Central memory CD4-positive, alpha-beta T cell (primary cell): Measurements from ENCODE around the gene EDEM3.
"Not testable (repeated sequence)": the region's sequence is repeated elsewhere in the genome, so short reads cannot be mapped to it uniquely, and the experiment has no call there.

Experiments
- DNase-seq: peaks from one replicate; pipeline ENCODE4 v3.0.0; 2022

The EDEM3 gene

DNA sequence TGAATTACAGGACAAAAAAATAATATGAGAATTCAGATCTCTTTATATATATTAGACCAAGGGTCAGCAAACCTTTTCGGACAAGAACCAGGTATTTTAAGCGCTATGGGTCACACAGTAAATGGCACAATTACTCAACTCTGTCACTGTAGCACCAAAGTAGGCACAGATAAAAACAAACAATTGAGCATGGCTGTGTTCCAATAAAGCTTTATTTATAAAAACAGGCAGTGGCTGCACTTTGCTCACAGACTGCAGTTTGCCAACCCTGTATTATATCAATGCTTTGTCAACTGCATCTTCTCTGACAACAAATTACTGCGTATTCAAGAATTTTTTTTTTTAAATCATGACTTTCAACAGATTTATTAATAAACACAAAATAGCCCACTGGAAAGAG, 29.8 kb downstream of the EDEM3 start:
- DNase-seq = no peak

DNA sequence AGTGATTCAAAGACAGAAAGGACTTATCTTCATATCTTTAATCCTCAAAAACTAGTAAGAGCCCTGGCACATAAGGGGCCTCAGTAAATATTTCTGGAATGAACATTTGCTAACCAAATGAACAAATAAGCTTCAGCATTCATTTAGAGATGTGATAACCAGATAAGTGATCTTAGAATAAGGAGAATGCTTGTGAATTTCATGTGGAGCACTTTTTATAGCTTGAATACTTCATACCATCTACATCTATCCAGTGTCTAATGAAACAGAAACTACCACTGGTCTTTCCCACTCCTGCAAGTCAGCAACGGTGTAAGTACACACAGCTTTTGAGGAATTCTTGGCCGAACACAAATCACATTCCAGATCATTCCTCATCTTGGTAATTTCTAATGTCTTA, 38.5 kb downstream of the EDEM3 start:
- DNase-seq = no peak

DNA sequence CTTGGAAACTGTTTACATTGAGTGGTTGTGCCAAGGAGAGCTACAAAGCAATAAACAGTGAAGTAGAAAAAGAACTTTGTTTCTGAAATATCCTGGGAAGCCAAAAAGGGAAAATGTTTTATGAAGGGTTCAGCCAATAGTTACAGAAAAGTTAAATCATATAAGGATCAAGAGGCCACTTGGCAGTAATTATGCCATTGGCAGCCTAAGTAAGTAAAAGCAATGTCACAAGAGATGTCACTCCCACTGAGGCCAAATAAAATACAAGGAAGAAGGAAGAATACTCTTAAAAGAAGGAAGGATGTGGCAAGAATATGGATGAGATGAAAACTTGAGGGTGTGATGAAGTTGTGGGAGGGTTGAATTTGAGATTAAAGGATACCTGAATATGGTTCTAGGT, 45.2 kb downstream of the EDEM3 start:
- DNase-seq = no peak

DNA sequence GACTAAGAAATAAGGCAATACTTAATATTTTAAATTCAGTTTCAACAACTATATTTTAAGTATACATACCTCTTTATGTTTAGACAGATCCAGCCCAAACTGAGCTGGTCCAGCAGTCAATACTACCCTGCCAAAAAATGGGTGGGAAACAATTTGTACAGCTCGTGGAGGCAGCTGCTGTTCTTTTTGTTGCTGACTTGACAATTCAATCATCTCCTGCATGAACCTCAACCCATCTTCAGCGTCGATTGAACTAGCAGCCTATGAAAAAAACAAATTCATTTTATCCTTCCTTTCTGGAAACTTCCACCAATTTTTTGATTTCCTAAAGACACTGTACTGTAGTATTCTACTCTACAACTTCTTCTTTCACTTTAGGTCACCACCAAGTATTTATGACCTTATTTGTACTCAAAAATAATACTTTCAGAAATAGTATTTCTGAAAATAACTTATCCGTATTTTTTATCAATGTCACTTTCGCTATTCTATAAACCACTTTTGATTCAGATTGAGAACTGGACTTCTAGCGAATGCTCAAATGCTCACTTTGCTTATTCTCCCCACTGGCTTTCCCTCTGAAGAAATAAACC, 46.5 kb downstream of the EDEM3 start:
- no peak for DNase-seq

DNA sequence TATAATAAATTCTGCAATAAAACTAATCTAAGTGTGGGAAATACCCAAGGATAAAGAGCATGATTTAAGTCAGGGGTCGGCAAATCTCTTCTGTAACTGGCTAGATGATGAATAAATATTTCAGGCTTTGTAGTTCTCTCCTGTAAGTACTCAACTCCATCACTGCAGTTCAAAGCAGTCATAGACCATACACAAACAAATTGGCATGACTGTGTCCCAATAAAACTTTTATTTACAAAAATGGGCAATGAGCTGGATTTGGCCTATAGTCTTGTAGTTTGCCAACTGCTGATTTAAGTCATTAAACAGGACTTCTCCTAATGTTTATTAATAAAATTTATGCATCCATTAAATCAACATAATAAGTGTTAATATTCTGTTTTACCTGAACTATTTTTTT, 49.4 kb downstream of the EDEM3 start:
- DNase-seq = no peak

- no peak for DNase-seq
These were observed 52.8 kb downstream of the EDEM3 start for GRCh38 chr1:184701816-184702215.

DNA sequence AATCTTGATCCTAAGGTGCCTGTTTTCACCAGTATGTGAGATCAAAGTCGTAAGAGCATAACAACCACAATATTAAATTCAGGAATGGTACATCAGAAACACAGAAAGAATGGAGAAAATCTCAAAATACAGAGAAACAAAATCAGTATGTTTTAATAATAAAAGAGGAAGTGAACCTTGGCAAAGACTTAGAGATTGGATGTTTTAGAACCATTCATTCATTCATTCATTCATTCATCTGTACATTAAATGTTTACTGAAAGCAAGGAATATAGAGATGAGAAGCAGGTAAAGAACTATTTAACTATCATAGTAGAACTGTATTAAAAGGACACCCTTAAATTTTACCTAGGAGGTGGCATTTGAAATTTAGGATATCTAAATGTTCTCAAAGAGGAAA, 55.7 kb downstream of the EDEM3 start:
- no peak for DNase-seq

GRCh38 chr1:184698016-184698415, 56.6 kb downstream of the EDEM3 start:
- DNase-seq = no peak

DNA sequence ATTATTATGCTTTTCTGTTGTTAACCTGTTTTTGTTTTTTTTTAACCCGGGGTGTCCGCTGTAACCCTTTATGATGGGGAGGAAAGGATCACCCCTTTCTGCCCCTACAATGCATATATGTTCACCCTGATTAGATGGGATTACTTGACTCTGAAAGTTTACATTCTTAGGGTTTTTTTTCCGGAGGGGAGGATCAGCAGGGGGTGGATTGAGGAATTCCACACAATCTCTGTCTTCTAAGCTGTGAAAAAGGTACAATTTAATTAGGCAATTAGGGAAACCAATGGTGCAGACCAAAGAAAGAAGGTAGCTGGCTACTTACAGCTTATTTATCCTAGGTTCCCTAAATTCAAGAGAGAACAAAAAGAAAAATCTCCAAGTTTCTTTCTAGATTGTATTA, 58.3 kb downstream of the EDEM3 start:
- no peak for DNase-seq

DNA sequence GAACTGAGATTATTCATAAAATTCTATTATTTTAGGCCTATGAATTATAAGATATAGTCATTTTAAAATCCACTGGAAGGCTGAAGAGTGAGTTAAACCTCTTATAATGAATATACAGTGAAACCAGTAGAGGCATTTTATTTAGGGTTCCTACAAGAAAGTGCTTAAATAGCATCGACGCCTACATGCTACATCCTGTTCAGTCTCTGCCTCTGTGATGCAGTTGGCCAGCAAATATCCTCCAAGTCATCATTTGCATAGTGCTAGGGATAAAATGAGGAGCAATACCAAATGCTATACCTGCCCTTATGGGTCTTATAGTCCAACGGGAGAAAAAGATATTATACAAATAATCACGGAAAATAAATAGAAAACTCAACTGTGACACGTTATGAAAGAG, 59.6 kb downstream of the EDEM3 start:
- DNase-seq = no peak

GRCh38 chr1:184693011-184693410, 61.6 kb downstream of the EDEM3 start:
- DNase-seq = no peak

- no peak for DNase-seq
These were observed 62.8 kb downstream of the EDEM3 start for GRCh38 chr1:184691719-184692324.

DNA sequence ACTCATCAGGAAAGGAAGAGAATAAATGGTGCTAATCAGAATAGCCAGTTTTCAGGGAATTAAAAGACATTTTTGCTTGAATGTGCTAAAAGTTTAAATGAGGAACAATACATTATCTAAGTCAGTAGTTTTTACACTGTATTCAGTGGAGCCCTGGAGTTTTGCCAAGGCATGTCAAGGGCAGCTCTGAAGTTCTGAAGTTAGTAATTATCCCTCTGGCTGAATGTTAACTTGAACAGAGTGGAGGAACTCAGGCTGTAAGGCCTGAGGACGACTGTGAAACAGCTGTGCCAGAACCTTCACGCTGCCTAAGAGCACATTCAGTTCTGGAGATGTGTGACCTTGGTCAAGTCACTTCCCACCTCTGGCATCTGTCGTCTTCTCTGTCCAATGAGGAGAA, 68.1 kb downstream of the EDEM3 start:
- no peak for DNase-seq

GRCh38 chr1:184685116-184685515, 69.5 kb downstream of the EDEM3 start:
- DNase-seq = no peak

DNA sequence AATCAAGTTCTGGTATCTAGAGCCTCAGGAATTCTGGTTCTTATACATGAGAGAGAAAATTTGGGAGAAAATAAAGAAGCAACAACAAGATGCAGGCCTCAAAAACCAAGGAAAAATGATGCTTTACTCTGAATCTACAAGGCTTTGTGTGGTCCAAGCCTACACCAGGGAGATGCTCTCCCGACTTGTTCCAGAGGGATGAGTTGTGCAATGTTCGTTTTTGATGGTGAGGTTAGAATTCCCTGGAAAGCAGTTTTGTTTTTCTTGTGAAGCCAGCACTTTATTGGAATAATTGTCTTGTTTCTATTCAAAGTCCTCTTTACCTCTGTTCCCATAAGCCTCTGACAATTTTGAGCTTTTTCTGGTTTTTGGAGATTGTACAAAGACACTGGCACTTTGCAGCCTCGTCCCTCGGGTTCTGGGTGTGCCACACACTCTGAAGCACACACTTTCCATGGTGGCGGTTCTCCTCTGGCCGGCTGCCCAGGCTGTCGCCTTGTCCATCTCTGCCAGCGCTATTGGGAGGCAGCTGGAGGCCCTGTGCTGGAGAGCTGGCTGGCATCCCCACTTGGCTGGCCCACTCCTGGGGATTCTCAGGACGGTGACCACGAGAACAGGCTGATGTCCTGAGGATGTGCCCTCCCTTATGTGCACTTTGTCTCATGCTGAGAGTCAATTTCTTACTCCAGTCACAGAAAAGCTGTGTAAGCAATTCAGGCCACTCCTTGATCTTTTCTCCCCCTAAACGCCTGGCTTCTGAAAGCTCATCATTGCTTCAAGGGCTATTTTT, 70.2 kb downstream of the EDEM3 start:
- no peak for DNase-seq

- no peak for DNase-seq
These were observed 71.7 kb downstream of the EDEM3 start for GRCh38 chr1:184682956-184683355.

GRCh38 chr1:184680611-184681225, 73.9 kb downstream of the EDEM3 start:
- DNase-seq = not testable (repeated sequence)

DNA sequence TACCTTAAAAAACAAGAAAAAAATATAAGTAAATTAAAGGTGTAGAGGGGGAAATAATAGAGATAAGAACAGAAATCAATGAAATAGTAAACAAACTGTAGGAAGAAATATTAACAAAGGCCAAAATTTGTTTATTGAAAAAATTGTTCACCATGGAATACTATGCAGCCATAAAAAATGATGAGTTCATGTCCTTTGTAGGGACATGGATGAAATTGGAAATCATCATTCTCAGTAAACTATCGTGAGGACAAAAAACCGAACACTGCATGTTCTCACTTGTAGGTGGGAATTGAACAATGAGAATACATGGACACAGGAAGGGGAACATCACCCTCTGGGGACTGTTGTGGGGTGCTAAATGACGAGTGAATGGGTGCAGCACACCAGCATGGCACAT, 75.2 kb downstream of the EDEM3 start:
- not testable (repeated sequence) for DNase-seq

DNA sequence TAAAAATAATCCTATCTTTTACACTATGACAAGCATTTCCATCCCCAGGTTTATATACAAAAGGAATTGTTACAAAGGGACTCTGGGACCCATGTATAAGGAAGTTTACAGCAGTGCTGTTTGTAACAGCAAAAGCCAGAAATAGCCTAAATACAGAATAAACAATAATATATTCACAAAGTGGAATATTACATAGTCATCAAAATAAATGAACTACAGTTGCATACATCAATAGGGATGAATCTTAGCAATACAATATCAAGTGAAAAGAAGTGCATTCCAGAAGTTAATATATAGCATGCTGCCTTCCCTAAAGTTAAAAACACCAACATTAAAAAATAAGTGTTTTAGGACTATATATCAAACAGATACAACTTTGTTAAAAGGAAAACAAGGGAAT, 77.3 kb downstream of the EDEM3 start:
- no peak for DNase-seq

GRCh38 chr1:184673305-184673704, 81.4 kb downstream of the EDEM3 start:
- DNase-seq = no peak

DNA sequence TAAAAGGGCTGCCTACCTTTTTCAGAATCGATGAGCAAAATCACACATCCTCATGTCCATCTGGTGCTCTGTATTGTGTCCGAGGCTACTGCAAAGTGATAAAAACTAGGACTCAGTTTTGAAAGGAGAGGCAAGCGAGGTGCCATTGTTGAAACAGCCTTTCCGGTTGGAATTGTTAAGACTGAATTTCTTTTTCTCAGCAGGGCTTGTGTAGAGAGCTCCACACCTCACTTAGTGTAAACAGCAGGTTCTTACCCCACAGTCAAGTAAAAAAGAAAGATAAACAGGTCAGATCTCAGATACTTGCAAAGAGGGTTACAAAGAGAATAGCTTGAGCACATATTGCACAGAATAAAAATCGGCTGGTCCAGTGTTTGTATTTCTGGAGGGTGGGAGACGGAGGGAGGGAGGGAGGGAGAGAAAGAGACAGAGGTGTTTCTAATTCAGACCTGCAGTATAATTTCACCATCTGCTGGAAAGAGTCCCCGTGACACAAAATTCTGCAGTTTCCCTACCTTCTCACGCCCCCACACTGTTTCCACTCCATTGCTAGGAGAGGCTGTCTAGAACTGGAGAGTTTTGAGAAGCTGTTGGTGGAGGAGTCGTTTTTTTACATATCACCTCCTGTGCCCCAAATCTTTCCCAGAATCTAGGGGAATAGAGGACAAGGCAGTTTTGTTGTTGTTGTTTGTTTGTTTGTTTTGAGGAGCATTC, 82.5 kb downstream of the EDEM3 start:
- no peak for DNase-seq

DNA sequence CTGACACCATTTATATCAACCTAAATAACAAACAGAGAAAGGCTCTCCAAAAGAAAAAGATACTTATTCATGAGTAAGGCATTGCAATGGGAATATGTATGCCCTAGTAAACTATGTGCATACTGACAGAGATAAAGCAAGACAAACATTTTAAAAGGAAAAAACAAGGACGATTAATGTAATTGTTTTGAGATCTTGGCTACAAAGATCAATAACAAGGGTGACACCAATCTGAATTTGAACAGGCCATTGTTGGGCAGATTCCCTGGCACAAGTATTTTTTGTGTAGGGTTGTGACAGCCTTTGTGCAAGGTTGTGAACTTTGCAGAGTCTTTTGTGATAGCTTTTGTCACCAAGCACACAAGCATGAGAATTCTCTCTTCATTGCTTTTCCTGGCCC, 85.3 kb downstream of the EDEM3 start:
- DNase-seq = no peak

- no peak for DNase-seq
These were observed 89.3 kb downstream of the EDEM3 start for GRCh38 chr1:184665360-184665759.
